K562 (cell line): ENCODE data around the gene SCYL1. TPM values are rescaled to one million over a fixed set of nuclear protein-coding genes. Genes with fewer than 3 reads are reported as not detected.
A peak's percentile ranks its signal among the peaks of the same experiment; 100 is the strongest.

ENCODE experiments used
- CBX5 ChIP-seq: IDR thresholded peaks from 2 replicates; pipeline ENCODE4 v1.6.1; 2014; ENCODE audit warnings: low read depth, borderline replicate concordance
- CEBPB ChIP-seq: fragments of 450-650 bp; IDR thresholded peaks from 2 replicates; pipeline ENCODE4 v1.6.1; 2016; ENCODE audit warnings: missing genetic modification characterization, missing compliant biosample characterization
- CXXC5 ChIP-seq: fragments of 250-450 bp; sonication (Bioruptor Pico); IDR thresholded peaks from 2 replicates; pipeline ENCODE4 v1.8.0; 2022; ENCODE audit warnings: inconsistent platforms, mild to moderate bottlenecking, moderate library complexity
- ELF2 ChIP-seq: fragments of 250-450 bp; sonication (Bioruptor Pico); IDR thresholded peaks from 2 replicates; pipeline ENCODE4 v1.5.0; 2021; ENCODE audit warnings: mild to moderate bottlenecking
- ETV1 ChIP-seq: fragments of 450-650 bp; conservative IDR thresholded peaks from 2 replicates; pipeline ENCODE4 v1.6.1; 2016; ENCODE audit warnings: missing genetic modification characterization, control low read depth, low read depth, missing compliant biosample characterization
- HMG20B ChIP-seq: fragments of 250-450 bp; sonication (Bioruptor Pico); IDR thresholded peaks from 2 replicates; pipeline ENCODE4 v1.5.0; 2021; ENCODE audit warnings: mild to moderate bottlenecking
- HSF4 ChIP-seq: fragments of 250-450 bp; sonication (Bioruptor Pico); IDR thresholded peaks from 2 replicates; pipeline ENCODE4 v2.1.2; 2022; ENCODE audit warnings: mild to moderate bottlenecking, moderate library complexity, borderline replicate concordance
- IFI16 ChIP-seq: fragments of 250-450 bp; sonication (Bioruptor Pico); IDR thresholded peaks from 2 replicates; pipeline ENCODE4 v2.1.2; 2022; ENCODE audit warnings: mild to moderate bottlenecking, inconsistent platforms
- MAX ChIP-seq: sonication (generic); formaldehyde crosslinking; IDR thresholded peaks from 2 replicates; pipeline ENCODE4 v1.9.0; 2022; ENCODE audit warnings: mild to moderate bottlenecking, missing genetic modification reagents
- MNT ChIP-seq, 2 experiments: fragments of 450-650 bp; conservative IDR thresholded peaks; 2 replicates each; pipeline ENCODE4 v1.6.1; 2017; ENCODE audit warnings: mild to moderate bottlenecking in 2 of 2, moderate library complexity in 2 of 2
- NELFE ChIP-seq: IDR thresholded peaks from 2 replicates; pipeline ENCODE4 v1.6.1; 2011; ENCODE audit warnings: mild to moderate bottlenecking; ENCODE audit not compliant: insufficient read depth, insufficient read length
- NKRF ChIP-seq: fragments of 450-650 bp; IDR thresholded peaks from 2 replicates; pipeline ENCODE4 v1.6.1; 2016; ENCODE audit warnings: borderline replicate concordance
- NR2F6 ChIP-seq: fragments of 450-650 bp; formaldehyde crosslinking; IDR thresholded peaks from 2 replicates; pipeline ENCODE4 v1.4.0; 2020; ENCODE audit warnings: mild to moderate bottlenecking
- PTTG1 ChIP-seq: fragments of 450-650 bp; IDR thresholded peaks from 2 replicates; pipeline ENCODE4 v1.6.1; 2016; ENCODE audit warnings: low read depth, mild to moderate bottlenecking, missing genetic modification characterization, missing compliant biosample characterization
- ZFX ChIP-seq: sonication (generic); formaldehyde crosslinking; IDR thresholded peaks from 2 replicates; pipeline ENCODE4 v1.8.0; 2022; ENCODE audit warnings: mild to moderate bottlenecking, missing genetic modification reagents, moderate library complexity
- ZNF79 ChIP-seq: fragments of 250-450 bp; sonication (Bioruptor Pico); IDR thresholded peaks from 2 replicates; pipeline ENCODE4 v1.4.0; 2020; ENCODE audit warnings: low read depth, mild to moderate bottlenecking, moderate library complexity
- polyA plus RNA-seq, 8 experiments: library from polyadenylated mRNA; depleted of rRNA in 4 of 8; stranded (reverse) in 5 of 8; unstranded in 3 of 8; fragments of >200 nt; fragmentation: Nextera tagmentation in 2 of 8; fragmentation: Illumina TruSeq in 1 of 8; extraction: Ambion mirVana in 2 of 8; extraction: Trizol in 1 of 8; gene quantifications; 2 replicates each; pipeline versions ENCODE4 v1.2.1 to v1.2.3, GENCODE V29; 2011 to 2014; ENCODE audit warnings: inconsistent platforms in 1 of 8, missing spikeins in 1 of 8
- total RNA-seq, 7 experiments: library from RNA; depleted of rRNA in 6 of 7; stranded (reverse); fragments of >200 nt in 6 of 7; fragmentation: Illumina TruSeq in 2 of 7; extraction: Trizol in 2 of 7; gene quantifications; 2 replicates each; pipeline versions ENCODE4 v1.2.1 to v1.2.3, GENCODE V29; 2011 to 2021; ENCODE audit warnings: low replicate concordance in 1 of 7
- TF ChIP-seq, protein P1 (sequence below): IDR thresholded peaks from 2 replicates; pipeline ENCODE4 v1.6.1; 2016; ENCODE audit warnings: missing genetic modification characterization, missing compliant biosample characterization
- TF ChIP-seq, protein P2 (sequence below): fragments of 250-450 bp; sonication (Bioruptor Pico); IDR thresholded peaks from 2 replicates; pipeline ENCODE4 v1.8.0; 2021; ENCODE audit warnings: mild to moderate bottlenecking, moderate library complexity
- TF ChIP-seq, protein P3 (sequence below), 2 experiments: fragments of 450-650 bp in 1 of 2; sonication (generic) in 1 of 2; formaldehyde crosslinking in 1 of 2; IDR thresholded peaks in 1 of 2; conservative IDR thresholded peaks in 1 of 2; 2 replicates each; pipeline versions ENCODE4 v1.6.1 to v1.8.1; 2016 to 2023; ENCODE audit warnings: mild to moderate bottlenecking in 2 of 2, moderate library complexity in 2 of 2, inconsistent platforms in 1 of 2, missing genetic modification reagents in 1 of 2

Gene SCYL1
- total and polyA plus RNA-seq, 9 of the 15 experiments (the other 6 are each of a cell fraction or from before 2014, with no cell fraction given), result 1.9 to 145 (median 57.6) TPM

- TF ChIP-seq NKRF, result no peak
- no peak for TF ChIP-seq NR2F6 (CRISPR knock-in tag)
- TF ChIP-seq CEBPB (tag), result no peak
- no peak for TF ChIP-seq MNT (conservative IDR thresholded peaks at IDR 0.05)
- TF ChIP-seq ETV1 (tag), result no peak
- TF ChIP-seq ZFX (CRISPR knock-in tag), result no peak
- no peak for TF ChIP-seq CXXC5 (CRISPR knock-in tag)
- no peak for TF ChIP-seq HMG20B (CRISPR knock-in tag)
- no peak for TF ChIP-seq MAX (CRISPR knock-in tag)
- TF ChIP-seq, protein P1, sequence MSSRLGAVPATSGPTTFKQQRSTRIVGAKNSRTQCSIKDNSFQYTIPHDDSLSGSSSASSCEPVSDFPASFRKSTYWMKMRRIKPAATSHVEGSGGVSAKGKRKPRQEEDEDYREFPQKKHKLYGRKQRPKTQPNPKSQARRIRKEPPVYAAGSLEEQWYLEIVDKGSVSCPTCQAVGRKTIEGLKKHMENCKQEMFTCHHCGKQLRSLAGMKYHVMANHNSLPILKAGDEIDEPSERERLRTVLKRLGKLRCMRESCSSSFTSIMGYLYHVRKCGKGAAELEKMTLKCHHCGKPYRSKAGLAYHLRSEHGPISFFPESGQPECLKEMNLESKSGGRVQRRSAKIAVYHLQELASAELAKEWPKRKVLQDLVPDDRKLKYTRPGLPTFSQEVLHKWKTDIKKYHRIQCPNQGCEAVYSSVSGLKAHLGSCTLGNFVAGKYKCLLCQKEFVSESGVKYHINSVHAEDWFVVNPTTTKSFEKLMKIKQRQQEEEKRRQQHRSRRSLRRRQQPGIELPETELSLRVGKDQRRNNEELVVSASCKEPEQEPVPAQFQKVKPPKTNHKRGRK (tag), result no peak
- no peak for TF ChIP-seq PTTG1 (tag)
- TF ChIP-seq, protein P2, sequence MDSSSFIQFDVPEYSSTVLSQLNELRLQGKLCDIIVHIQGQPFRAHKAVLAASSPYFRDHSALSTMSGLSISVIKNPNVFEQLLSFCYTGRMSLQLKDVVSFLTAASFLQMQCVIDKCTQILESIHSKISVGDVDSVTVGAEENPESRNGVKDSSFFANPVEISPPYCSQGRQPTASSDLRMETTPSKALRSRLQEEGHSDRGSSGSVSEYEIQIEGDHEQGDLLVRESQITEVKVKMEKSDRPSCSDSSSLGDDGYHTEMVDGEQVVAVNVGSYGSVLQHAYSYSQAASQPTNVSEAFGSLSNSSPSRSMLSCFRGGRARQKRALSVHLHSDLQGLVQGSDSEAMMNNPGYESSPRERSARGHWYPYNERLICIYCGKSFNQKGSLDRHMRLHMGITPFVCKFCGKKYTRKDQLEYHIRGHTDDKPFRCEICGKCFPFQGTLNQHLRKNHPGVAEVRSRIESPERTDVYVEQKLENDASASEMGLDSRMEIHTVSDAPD (CRISPR knock-in tag), result no peak
- TF ChIP-seq, protein P3, sequence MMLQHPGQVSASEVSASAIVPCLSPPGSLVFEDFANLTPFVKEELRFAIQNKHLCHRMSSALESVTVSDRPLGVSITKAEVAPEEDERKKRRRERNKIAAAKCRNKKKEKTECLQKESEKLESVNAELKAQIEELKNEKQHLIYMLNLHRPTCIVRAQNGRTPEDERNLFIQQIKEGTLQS (IDR thresholded peaks at IDR 0.05), result peak; percentile 91
- TF ChIP-seq, protein P3 (CRISPR knock-in tag; conservative IDR thresholded peaks at IDR 0.05), result no peak
- TF ChIP-seq ZNF79, result no peak
- no peak for TF ChIP-seq NELFE
- TF ChIP-seq CBX5, result no peak
- TF ChIP-seq HSF4 (CRISPR knock-in tag), result no peak
- no peak for TF ChIP-seq ELF2 (CRISPR knock-in tag)
- TF ChIP-seq IFI16 (CRISPR knock-in tag), result no peak
Observed at GRCh38 chr11:65488273-65489034, 36.4 kb upstream of the SCYL1 start (continued).
